NCI-H2196 treated with DMSO at 0.1 percent for 48 hours (cell line): ENCODE measurements around the gene SND1.

Experiments
- DNase-seq: peaks from one replicate; lab custom pipeline; 2025; ENCODE audit not compliant: unreplicated experiment; lab: John Stamatoyannopoulos, UW

The SND1 gene

GRCh38 chr7:127682140-127682539 lies 30.1 kb downstream of the SND1 start:
- DNase-seq, result no peak

GRCh38 chr7:127683776-127684681 lies 32.0 kb downstream of the SND1 start:
- DNase-seq, result no peak

GRCh38 chr7:127689194-127689772 lies 37.3 kb downstream of the SND1 start:
- no peak for DNase-seq

GRCh38 chr7:127690337-127690736 lies 38.3 kb downstream of the SND1 start:
- no peak for DNase-seq

GRCh38 chr7:127690806-127691205 lies 38.8 kb downstream of the SND1 start:
- DNase-seq, result no peak

GRCh38 chr7:127692200-127692599 lies 40.2 kb downstream of the SND1 start:
- no peak for DNase-seq

- DNase-seq, result no peak
These were observed 47.9 kb downstream of the SND1 start for GRCh38 chr7:127699853-127700252.

GRCh38 chr7:127702052-127702652 lies 50.2 kb downstream of the SND1 start:
- DNase-seq, result no peak

GRCh38 chr7:127702938-127703337 lies 50.9 kb downstream of the SND1 start:
- no peak for DNase-seq

GRCh38 chr7:127704211-127704610 lies 52.2 kb downstream of the SND1 start:
- DNase-seq, result no peak

GRCh38 chr7:127705461-127705959 lies 53.5 kb downstream of the SND1 start:
- no peak for DNase-seq

- no peak for DNase-seq
These were observed 54.8 kb downstream of the SND1 start for GRCh38 chr7:127706766-127707165.

- DNase-seq, result no peak
These were observed 56.2 kb downstream of the SND1 start for GRCh38 chr7:127708201-127708600.

GRCh38 chr7:127708788-127709187 lies 56.8 kb downstream of the SND1 start:
- peak; percentile 38 for DNase-seq

- DNase-seq, result no peak
These were observed 58.6 kb downstream of the SND1 start for GRCh38 chr7:127710635-127711034.

GRCh38 chr7:127711872-127712271 lies 59.9 kb downstream of the SND1 start:
- DNase-seq, result no peak

GRCh38 chr7:127713006-127713405 lies 61.0 kb downstream of the SND1 start:
- DNase-seq, result no peak

GRCh38 chr7:127713758-127714157 lies 61.8 kb downstream of the SND1 start:
- no peak for DNase-seq

GRCh38 chr7:127715272-127715671 lies 63.3 kb downstream of the SND1 start:
- no peak for DNase-seq

GRCh38 chr7:127715901-127716300 lies 63.9 kb downstream of the SND1 start:
- DNase-seq, result no peak

- DNase-seq, result no peak
These were observed 65.7 kb downstream of the SND1 start for GRCh38 chr7:127717502-127718339.
